ENCODE data around the gene SLC38A3.

SLC38A3 gene

GRCh38 chr3:50204804-50205412, at the start of gene SLC38A3:
SLC38A3 (plus strand) TSS chr3:50205271; CDS start chr3:50214200, 8,929 bp downstream.
- DNase-seq (ENCODE audit: low spot score): no peak

- no peak for DNase-seq (ENCODE audit: low spot score)
These were observed 49.6 kb upstream of the SLC38A3 start for GRCh38 chr3:50155491-50155878.

GRCh38 chr3:50155891-50156290, 49.2 kb upstream of the SLC38A3 start:
- DNase-seq (ENCODE audit: low spot score): no peak

- no peak for DNase-seq (ENCODE audit: low spot score)
These were observed 48.2 kb upstream of the SLC38A3 start for GRCh38 chr3:50156549-50157493.

- no peak for DNase-seq (ENCODE audit: low spot score)
These were observed 47.1 kb upstream of the SLC38A3 start for GRCh38 chr3:50157827-50158529.

GRCh38 chr3:50158530-50159146, 46.4 kb upstream of the SLC38A3 start:
- DNase-seq (ENCODE audit: low spot score): no peak

DNA sequence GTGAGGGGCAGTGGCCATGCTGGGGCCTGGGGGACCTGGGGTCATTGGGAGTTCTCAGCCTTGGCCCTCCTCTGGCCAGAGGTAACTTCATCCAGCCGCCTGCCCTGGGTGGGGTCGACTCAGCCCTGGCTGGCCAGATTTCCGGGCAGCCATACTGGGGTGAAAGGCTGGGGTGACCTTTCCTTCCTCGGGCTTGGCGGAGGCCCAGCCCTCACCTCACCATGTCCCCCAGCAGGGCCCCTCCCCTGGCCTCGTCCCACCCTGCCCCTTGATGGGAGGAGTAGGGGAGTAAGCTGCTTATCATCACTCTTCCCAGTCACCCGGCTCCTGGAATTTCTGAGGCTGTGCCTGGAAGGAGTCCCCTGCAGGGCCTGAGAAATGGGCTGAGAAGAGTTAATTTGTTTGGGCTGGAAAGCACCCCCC, 44.5 kb upstream of the SLC38A3 start:
- no peak for DNase-seq (ENCODE audit: low spot score)

GRCh38 chr3:50161320-50161719, 43.8 kb upstream of the SLC38A3 start:
- DNase-seq (ENCODE audit: low spot score): no peak

DNA sequence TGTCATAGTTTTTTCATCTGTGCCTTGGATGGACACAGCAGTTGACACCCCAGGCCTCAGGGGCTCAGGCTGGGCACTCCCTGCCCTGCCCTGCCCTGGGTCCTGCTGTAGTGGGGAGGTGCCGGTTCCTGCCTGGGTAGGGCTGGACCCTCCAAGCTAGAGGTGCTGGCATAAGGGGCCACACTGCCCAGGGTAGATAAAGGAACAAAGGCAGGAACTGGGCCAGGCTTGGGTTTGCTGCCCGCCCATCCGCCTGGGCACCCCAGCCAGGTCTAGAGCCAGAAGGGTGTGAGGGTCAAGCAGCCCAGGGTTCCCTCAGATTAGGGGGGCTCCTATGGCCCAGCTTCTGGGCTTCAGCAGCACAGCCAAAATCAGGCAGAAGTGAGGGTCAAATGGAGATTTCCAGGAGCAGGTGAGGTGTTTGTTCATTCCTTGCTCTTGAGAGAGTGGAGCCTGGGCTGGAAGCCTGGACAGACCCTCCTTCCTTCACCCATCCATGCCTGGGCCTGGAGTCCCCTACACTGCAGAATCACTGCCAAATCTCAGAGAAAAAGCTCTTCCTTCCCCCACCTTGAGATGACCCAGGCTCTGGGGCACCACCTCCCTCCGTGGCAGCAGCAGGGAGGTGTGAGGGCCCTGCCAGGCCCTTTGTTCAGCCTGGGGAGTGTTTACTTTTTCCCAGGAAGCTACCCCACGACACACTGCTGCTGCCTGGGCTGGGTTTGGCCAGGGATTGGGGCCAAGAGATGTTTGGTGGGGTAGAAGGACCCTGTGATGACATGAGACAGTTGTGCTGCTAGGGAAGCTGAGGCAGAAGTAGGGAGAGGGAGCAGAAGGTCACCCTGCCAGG, 42.8 kb upstream of the SLC38A3 start:
- DNase-seq (ENCODE audit: low spot score): no peak

DNA sequence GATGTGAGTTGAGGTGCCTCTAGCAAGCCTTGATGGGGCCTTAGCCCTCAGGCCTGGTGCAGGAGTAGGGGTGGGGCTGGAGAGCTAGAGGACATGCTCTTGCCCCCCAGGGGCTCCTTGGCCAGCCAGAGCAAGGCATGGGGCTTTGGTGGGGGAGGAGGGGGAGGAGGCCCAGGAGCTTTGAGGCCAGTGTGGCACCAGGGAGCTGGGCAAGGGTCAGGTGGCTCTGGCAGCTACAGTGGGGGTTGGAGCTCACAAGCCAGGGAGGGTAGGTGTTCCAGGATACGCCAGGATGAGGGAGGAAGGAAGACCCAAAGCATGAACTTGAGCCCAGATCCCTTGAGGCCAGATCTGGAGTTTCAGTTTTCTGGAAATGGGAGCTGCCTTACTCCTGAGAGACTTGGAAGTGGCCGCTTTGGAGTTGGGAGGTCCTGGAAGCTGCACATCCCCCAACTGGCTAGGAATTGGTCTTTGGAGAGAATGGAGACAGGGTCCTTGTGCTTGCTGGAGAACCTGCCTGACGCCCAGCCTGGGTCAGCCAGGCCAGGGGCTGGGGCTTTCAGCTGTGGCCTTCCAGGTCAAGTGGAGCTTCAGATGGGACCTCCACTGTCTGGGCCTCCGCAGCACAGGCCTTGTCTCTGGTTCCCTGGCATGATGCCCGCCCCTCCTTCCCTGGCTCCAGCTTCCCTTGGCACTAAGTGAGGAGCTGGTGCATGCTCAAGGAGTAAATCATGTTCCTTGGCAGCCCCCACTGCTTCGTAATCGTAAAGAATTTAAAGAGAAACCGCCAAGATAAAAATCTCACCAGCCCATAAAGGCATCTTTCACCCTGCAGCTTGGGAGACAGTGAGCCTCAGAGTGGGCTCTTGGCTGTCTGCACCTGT, 41.3 kb upstream of the SLC38A3 start:
- DNase-seq (ENCODE audit: low spot score): no peak

DNA sequence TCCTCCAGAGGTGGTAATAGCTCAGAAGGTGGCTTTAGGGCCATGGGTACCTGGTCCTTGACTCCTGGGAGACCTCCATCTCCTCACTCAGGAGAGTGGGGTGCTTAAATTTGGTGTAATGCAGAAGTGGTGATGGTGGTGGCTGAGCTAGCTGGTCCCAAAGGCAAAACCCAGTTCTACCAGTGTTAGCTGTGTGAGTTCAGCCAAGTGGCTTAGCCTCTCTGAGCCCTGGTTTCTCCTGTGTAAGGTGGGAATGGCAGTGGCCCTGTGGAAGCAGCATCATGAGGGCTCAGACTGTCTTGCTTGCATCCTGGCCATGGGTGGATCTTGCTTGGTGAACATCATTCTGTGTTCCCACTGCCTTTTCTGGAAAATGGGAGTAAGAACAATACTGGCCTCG, 40.6 kb upstream of the SLC38A3 start:
- DNase-seq (ENCODE audit: low spot score): no peak

DNA sequence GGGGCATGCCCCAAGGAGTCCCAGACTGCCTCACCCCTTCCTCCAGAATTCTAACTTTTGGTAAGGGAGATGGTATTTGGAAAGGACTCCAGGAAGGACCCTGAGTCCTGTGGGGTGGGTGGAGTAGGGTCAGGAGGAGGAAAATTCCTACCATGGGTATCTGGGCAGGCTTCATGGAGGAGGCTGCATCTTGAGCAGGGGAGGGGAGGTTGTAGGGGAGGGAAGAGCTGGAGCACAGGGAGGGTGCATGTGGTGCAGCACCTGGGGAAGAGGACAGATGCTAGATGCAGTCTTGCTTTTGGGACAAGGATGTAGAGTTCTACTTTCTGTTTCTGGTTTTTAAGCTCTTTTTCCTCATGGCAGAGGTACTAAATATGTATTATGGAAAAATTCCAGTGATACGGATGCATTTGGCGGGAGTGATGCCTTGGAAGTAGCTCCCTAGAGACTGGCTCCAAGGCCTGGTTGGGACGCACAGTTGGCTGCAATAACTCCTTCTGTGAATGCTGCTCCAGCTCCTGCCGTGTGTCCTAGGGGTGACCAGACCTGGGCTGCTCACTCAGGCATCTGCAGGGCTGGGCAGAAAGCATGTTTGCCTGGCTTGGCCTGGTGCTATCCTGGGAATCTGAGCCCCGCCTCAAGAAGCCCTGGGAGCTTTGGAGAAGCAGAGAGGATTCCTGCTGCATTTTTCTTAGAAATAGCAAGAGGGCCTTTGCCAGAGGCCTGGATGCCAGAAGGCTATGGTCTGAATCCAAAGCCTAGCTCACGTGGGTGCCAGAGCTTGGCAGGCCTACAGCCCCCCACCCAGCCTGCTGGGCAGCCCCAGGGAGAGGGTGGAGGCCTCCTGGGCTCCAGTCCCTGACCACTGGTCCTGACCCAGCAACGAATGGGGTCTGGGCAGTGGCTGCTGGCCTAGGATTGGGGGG, 39.8 kb upstream of the SLC38A3 start:
- DNase-seq (ENCODE audit: low spot score): no peak

- DNase-seq (ENCODE audit: low spot score): no peak
These were observed 39.0 kb upstream of the SLC38A3 start for GRCh38 chr3:50165910-50166538.

DNA sequence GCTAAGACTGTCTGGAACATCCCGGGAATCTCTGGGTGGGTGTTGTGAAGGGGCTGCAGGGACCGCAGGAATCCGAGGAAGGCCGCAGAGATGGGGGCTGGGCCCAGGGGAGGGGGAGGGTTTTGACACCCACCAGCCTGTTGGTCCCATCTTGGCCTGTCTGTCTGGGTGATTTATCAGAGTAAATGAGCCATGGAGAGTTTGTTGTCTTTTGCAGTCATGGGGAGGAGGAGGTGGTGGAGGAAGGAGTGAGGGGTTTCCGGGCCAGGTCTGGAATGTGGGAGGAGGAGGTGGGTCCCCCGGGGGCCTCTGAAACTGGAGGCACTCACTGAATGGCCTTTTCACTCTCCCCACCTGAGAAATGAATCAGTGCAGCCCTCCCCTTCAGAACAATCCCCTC, 38.5 kb upstream of the SLC38A3 start:
- DNase-seq (ENCODE audit: low spot score): no peak

GRCh38 chr3:50167069-50167840, 37.8 kb upstream of the SLC38A3 start:
- no peak for DNase-seq (ENCODE audit: low spot score)

GRCh38 chr3:50167841-50168209, 37.2 kb upstream of the SLC38A3 start:
- DNase-seq (ENCODE audit: low spot score): no peak

- no peak for DNase-seq (ENCODE audit: low spot score)
These were observed 36.7 kb upstream of the SLC38A3 start for GRCh38 chr3:50168388-50168787.

DNA sequence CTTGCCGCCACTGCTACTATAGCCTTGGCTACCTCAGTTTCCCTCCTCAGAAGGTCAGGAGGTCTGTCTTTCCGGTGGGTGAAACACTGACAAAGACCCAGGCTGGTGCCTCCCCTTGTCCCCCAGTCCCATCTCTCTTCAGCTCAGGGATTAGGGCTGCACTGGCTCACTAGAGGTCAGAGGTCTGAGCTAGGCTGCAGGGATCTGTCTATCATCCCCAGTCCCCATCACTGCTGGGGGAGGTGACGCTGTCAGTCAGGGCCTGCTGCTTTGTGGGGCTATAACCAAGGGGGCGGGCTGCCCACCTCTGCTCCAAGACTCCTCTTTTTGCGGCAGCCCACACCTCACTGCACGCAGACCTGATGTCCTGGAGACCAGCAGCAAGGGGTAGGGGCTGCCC, 36.3 kb upstream of the SLC38A3 start:
- DNase-seq (ENCODE audit: low spot score): no peak

Data from hematopoietic multipotent progenitor cell treated with erythropoietin and hydrocortisone succinate and interleukin-3 and kit ligand, for 17 days (in vitro differentiated cells).